CD4-positive, CD25-positive, alpha-beta regulatory T cell (primary cell): ENCODE results near the gene LPAR3. TPM values are rescaled to one million over a fixed set of nuclear protein-coding genes. Genes with fewer than 3 reads are reported as not detected.

Experiments used
- ATAC-seq, 2 donors: fragments of 150-1000 bp; cut with Tn5 transposase; one replicate each; pipeline ENCODE4 v1.10.0; 2021; ENCODE audit warnings: low read depth in 2 of 2, moderate number of reproducible peaks in 2 of 2, moderate library complexity in 1 of 2
- DNase-seq, 3 donors: peaks; one replicate each; pipeline versions ENCODE4 v3.0.0 to v3.0.0-alpha.2; 2012 to 2022; ENCODE audit warnings: mixed read lengths in 1 of 3
- H3K27ac ChIP-seq: one replicate; pipeline ENCODE4 v1.7.0; 2013; ENCODE audit warnings: mild to moderate bottlenecking, low read length; ENCODE audit not compliant: insufficient read depth, poor library complexity, severe bottlenecking
- H3K27me3 ChIP-seq: one replicate; pipeline ENCODE4 v1.7.0; 2013; ENCODE audit warnings: low read length; ENCODE audit not compliant: control insufficient read depth, insufficient read depth
- H3K36me3 ChIP-seq: one replicate; pipeline ENCODE4 v1.7.0; 2013; ENCODE audit warnings: mild to moderate bottlenecking, low read length, moderate library complexity; ENCODE audit not compliant: control insufficient read depth, insufficient read depth
- H3K4me1 ChIP-seq: 2 replicates; pipeline ENCODE4 v1.7.0; 2013; ENCODE audit warnings: mild to moderate bottlenecking, low read length; ENCODE audit not compliant: insufficient read depth, control insufficient read depth, poor library complexity, severe bottlenecking
- H3K4me3 ChIP-seq: one replicate; pipeline ENCODE4 v1.7.0; 2013; ENCODE audit warnings: low read depth, mild to moderate bottlenecking, low read length, moderate library complexity
- H3K9me3 ChIP-seq, 2 experiments: 1 replicate in 1 of 2; 2 replicates in 1 of 2; pipeline ENCODE4 v1.7.0; 2013; ENCODE audit warnings: low read length in 2 of 2, mild to moderate bottlenecking in 1 of 2, moderate library complexity in 1 of 2; ENCODE audit not compliant: control insufficient read depth in 2 of 2
- H3K27ac Mint-ChIP-seq, 3 donors: one replicate each; pipeline ENCODE4 v1.8.0; 2020 to 2022; ENCODE audit warnings: mild to moderate bottlenecking in 3 of 3, mixed read lengths in 3 of 3, moderate library complexity in 2 of 3
- H3K27me3 Mint-ChIP-seq: one replicate; pipeline ENCODE4 v1.8.0; 2022; ENCODE audit warnings: mild to moderate bottlenecking, mixed read lengths
- H3K36me3 Mint-ChIP-seq: one replicate; pipeline ENCODE4 v1.8.0; 2020; ENCODE audit warnings: mixed read lengths
- H3K4me1 Mint-ChIP-seq, 4 donors: one replicate each; pipeline ENCODE4 v1.8.0; 2020 to 2022; ENCODE audit warnings: mixed read lengths in 4 of 4, mild to moderate bottlenecking in 1 of 4
- H3K4me3 Mint-ChIP-seq, 4 donors: one replicate each; pipeline ENCODE4 v1.8.0; 2020 to 2022; ENCODE audit warnings: mild to moderate bottlenecking in 4 of 4, mixed read lengths in 4 of 4, moderate library complexity in 3 of 4
- H3K9me3 Mint-ChIP-seq, 7 donors: one replicate each; pipeline ENCODE4 v1.8.0; 2020 to 2022; ENCODE audit warnings: mixed read lengths in 7 of 7, mild to moderate bottlenecking in 3 of 7, moderate library complexity in 2 of 7
- polyA plus RNA-seq, 4 donors: library from polyadenylated mRNA; unstranded; fragments of 300-500 nt; fragmentation: Illumina TruSeq; gene quantifications; one replicate each; pipeline ENCODE4 v1.2.3, GENCODE V29; 2021
- total RNA-seq: library from RNA; stranded (reverse); gene quantifications from one replicate; pipeline ENCODE4 v1.2.3, GENCODE V29; 2022

LPAR3 gene
- total and polyA plus RNA-seq, 5 donors from 2014 or later, result 0.32 TPM; not detected in 4

GRCh38 chr1:84930831-84931230 is 37.8 kb upstream of the LPAR3 start:
- H3K36me3 ChIP-seq, result no peaks in the 10 kb centered on the region
- no peak overlapping the region for H3K4me3 ChIP-seq
- H3K9me3 ChIP-seq, result no peaks in the 10 kb centered on the region
- H3K4me1 ChIP-seq, result no peaks in the 10 kb centered on the region
- Mint-ChIP-seq H3K27me3 (peaks cover 23% of the 10 kb centered on the region), H3K4me1 (peaks cover 0 to 8% (median 3%) of the 10 kb centered on the region in 4 donors), H3K9me3 (peaks cover 0 to 1% (median 0%) of the 10 kb centered on the region in 7 donors), H3K36me3 (no peaks in the 10 kb centered on the region), H3K27ac (no peak overlapping the region), H3K4me3 (peak overlapping the region in 1 of 4 donors; percentile 2)
- DNase-seq, result no peak
- ATAC-seq, result no peak
- H3K27me3 ChIP-seq, result peaks cover 10% of the 10 kb centered on the region
- H3K27ac ChIP-seq, result no peak overlapping the region

- H3K36me3 Mint-ChIP-seq, result no peaks in the 10 kb centered on the region
- Histone ChIP-seq H3K27ac (no peak overlapping the region), H3K36me3 (no peaks in the 10 kb centered on the region), H3K4me1 (no peaks in the 10 kb centered on the region), H3K4me3 (no peak overlapping the region), H3K9me3 (no peaks in the 10 kb centered on the region), H3K27me3 (peaks cover 10% of the 10 kb centered on the region)
- H3K9me3 Mint-ChIP-seq, result peaks cover 0 to 1% (median 0%) of the 10 kb centered on the region in 7 donors
- ATAC-seq (no peak), DNase-seq (no peak)
- no peak overlapping the region for H3K27ac Mint-ChIP-seq
- H3K27me3 Mint-ChIP-seq, result peaks cover 23% of the 10 kb centered on the region
- peak overlapping the region in 1 of 4 donors; percentile 2 for H3K4me3 Mint-ChIP-seq
- peaks cover 0 to 8% (median 3%) of the 10 kb centered on the region in 4 donors for H3K4me1 Mint-ChIP-seq
These were observed 37.3 kb upstream of the LPAR3 start for GRCh38 chr1:84930329-84930728.

GRCh38 chr1:84929581-84929980 is 36.6 kb upstream of the LPAR3 start:
- H3K27ac Mint-ChIP-seq, result peak overlapping the region in 1 of 3 donors; percentile 6
- no peak overlapping the region for H3K4me3 Mint-ChIP-seq

GRCh38 chr1:84928979-84929378 is 36.0 kb upstream of the LPAR3 start:
- Histone ChIP-seq H3K4me1 (no peaks in the 10 kb centered on the region), H3K36me3 (no peaks in the 10 kb centered on the region), H3K27ac (no peak overlapping the region), H3K27me3 (peaks cover 8% of the 10 kb centered on the region), H3K9me3 (no peaks in the 10 kb centered on the region), H3K4me3 (no peak overlapping the region)
- H3K9me3 Mint-ChIP-seq, result peaks cover 0 to 1% (median 0%) of the 10 kb centered on the region in 7 donors
- H3K4me3 Mint-ChIP-seq, result no peak overlapping the region
- no peaks in the 10 kb centered on the region for H3K36me3 Mint-ChIP-seq
- peaks cover 23% of the 10 kb centered on the region for H3K27me3 Mint-ChIP-seq
- ATAC-seq (no peak), DNase-seq (no peak)
- H3K4me1 Mint-ChIP-seq, result peaks cover 0 to 8% (median 3%) of the 10 kb centered on the region in 4 donors
- no peak overlapping the region for H3K27ac Mint-ChIP-seq

More at GRCh38 chr1:84929581-84929980, 36.6 kb upstream of the LPAR3 start:
- no peak for DNase-seq
- Histone ChIP-seq H3K9me3 (no peaks in the 10 kb centered on the region), H3K27ac (no peak overlapping the region), H3K4me3 (no peak overlapping the region), H3K36me3 (no peaks in the 10 kb centered on the region), H3K4me1 (no peaks in the 10 kb centered on the region), H3K27me3 (peaks cover 8% of the 10 kb centered on the region)
- no peak for ATAC-seq
- H3K9me3 Mint-ChIP-seq, result peaks cover 0 to 1% (median 0%) of the 10 kb centered on the region in 7 donors
- peaks cover 0 to 8% (median 3%) of the 10 kb centered on the region in 4 donors for H3K4me1 Mint-ChIP-seq
- no peaks in the 10 kb centered on the region for H3K36me3 Mint-ChIP-seq
- peaks cover 23% of the 10 kb centered on the region for H3K27me3 Mint-ChIP-seq

GRCh38 chr1:84923317-84923716 is 30.3 kb upstream of the LPAR3 start:
- H3K27ac Mint-ChIP-seq, result no peak overlapping the region
- Histone ChIP-seq H3K27ac (no peak overlapping the region), H3K9me3 (no peaks in the 10 kb centered on the region), H3K36me3 (no peaks in the 10 kb centered on the region), H3K4me1 (no peaks in the 10 kb centered on the region), H3K4me3 (no peak overlapping the region), H3K27me3 (no peaks in the 10 kb centered on the region)
- peaks cover 11% of the 10 kb centered on the region for H3K27me3 Mint-ChIP-seq
- H3K4me1 Mint-ChIP-seq, result no peaks in the 10 kb centered on the region
- H3K9me3 Mint-ChIP-seq, result no peaks in the 10 kb centered on the region
- H3K36me3 Mint-ChIP-seq, result no peaks in the 10 kb centered on the region
- H3K4me3 Mint-ChIP-seq, result no peak overlapping the region
- DNase-seq (no peak), ATAC-seq (no peak)

- Mint-ChIP-seq H3K36me3 (no peaks in the 10 kb centered on the region), H3K4me3 (no peak overlapping the region)
- no peak for DNase-seq
These were observed 27.2 kb upstream of the LPAR3 start for GRCh38 chr1:84920159-84920558.

GRCh38 chr1:84919461-84919970 is 26.5 kb upstream of the LPAR3 start:
- Mint-ChIP-seq H3K4me3 (no peak overlapping the region), H3K4me1 (no peaks in the 10 kb centered on the region), H3K27me3 (peaks cover 4% of the 10 kb centered on the region), H3K27ac (no peak overlapping the region), H3K36me3 (no peaks in the 10 kb centered on the region), H3K9me3 (no peaks in the 10 kb centered on the region)
- no peaks in the 10 kb centered on the region for H3K9me3 ChIP-seq
- no peak overlapping the region for H3K4me3 ChIP-seq
- DNase-seq (no peak), ATAC-seq (no peak)
- no peak overlapping the region for H3K27ac ChIP-seq
- no peaks in the 10 kb centered on the region for H3K36me3 ChIP-seq
- H3K4me1 ChIP-seq, result no peaks in the 10 kb centered on the region
- H3K27me3 ChIP-seq, result no peaks in the 10 kb centered on the region

More at GRCh38 chr1:84920159-84920558, 27.2 kb upstream of the LPAR3 start:
- Mint-ChIP-seq H3K4me1 (no peaks in the 10 kb centered on the region), H3K27me3 (peaks cover 4% of the 10 kb centered on the region), H3K9me3 (no peaks in the 10 kb centered on the region), H3K27ac (no peak overlapping the region)
- Histone ChIP-seq H3K4me1 (no peaks in the 10 kb centered on the region), H3K36me3 (no peaks in the 10 kb centered on the region), H3K9me3 (no peaks in the 10 kb centered on the region), H3K27ac (no peak overlapping the region), H3K4me3 (no peak overlapping the region), H3K27me3 (no peaks in the 10 kb centered on the region)
- no peak for ATAC-seq

GRCh38 chr1:84918726-84919336 is 25.8 kb upstream of the LPAR3 start:
- no peaks in the 10 kb centered on the region for H3K36me3 ChIP-seq
- no peaks in the 10 kb centered on the region for H3K36me3 Mint-ChIP-seq

More at GRCh38 chr1:84918726-84919336, 25.8 kb upstream of the LPAR3 start:
- H3K27me3 ChIP-seq, result no peaks in the 10 kb centered on the region
- no peak overlapping the region for H3K4me3 ChIP-seq
- H3K9me3 Mint-ChIP-seq, result no peaks in the 10 kb centered on the region
- H3K27ac Mint-ChIP-seq, result no peak overlapping the region
- no peaks in the 10 kb centered on the region for H3K9me3 ChIP-seq
- H3K4me3 Mint-ChIP-seq, result no peak overlapping the region
- H3K4me1 Mint-ChIP-seq, result no peaks in the 10 kb centered on the region
- DNase-seq (no peak), ATAC-seq (no peak)
- H3K27me3 Mint-ChIP-seq, result peaks cover 4% of the 10 kb centered on the region
- no peaks in the 10 kb centered on the region for H3K4me1 ChIP-seq
- no peak overlapping the region for H3K27ac ChIP-seq
